T-helper 1 cell treated with Interleukin-12 subunit alpha and Interleukin-12 subunit beta and Interleukin-4 antibody, amounts not matched to agents 30 ng/mL and 1 ng/mL, for 36 hours (primary cell): ENCODE data around the gene HAGHL. TPM values are rescaled to one million over a fixed set of nuclear protein-coding genes. Genes with fewer than 3 reads are reported as not detected.

ENCODE experiments used
- intact Hi-C: fragments of 100-400 bp; cut with micrococcal nuclease; formaldehyde crosslinking; loops from one replicate; pipeline ENCODE4 v1.15.1; 2024
- total RNA-seq: library from RNA; stranded (reverse); gene quantifications from 2 replicates; pipeline ENCODE4 v1.2.3, GENCODE V29; 2022

The HAGHL gene, protein sequence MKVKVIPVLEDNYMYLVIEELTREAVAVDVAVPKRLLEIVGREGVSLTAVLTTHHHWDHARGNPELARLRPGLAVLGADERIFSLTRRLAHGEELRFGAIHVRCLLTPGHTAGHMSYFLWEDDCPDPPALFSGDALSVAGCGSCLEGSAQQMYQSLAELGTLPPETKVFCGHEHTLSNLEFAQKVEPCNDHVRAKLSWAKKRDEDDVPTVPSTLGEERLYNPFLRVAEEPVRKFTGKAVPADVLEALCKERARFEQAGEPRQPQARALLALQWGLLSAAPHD
- total RNA-seq, result 5.1 and 6.1 TPM in 2 replicates

DNA sequence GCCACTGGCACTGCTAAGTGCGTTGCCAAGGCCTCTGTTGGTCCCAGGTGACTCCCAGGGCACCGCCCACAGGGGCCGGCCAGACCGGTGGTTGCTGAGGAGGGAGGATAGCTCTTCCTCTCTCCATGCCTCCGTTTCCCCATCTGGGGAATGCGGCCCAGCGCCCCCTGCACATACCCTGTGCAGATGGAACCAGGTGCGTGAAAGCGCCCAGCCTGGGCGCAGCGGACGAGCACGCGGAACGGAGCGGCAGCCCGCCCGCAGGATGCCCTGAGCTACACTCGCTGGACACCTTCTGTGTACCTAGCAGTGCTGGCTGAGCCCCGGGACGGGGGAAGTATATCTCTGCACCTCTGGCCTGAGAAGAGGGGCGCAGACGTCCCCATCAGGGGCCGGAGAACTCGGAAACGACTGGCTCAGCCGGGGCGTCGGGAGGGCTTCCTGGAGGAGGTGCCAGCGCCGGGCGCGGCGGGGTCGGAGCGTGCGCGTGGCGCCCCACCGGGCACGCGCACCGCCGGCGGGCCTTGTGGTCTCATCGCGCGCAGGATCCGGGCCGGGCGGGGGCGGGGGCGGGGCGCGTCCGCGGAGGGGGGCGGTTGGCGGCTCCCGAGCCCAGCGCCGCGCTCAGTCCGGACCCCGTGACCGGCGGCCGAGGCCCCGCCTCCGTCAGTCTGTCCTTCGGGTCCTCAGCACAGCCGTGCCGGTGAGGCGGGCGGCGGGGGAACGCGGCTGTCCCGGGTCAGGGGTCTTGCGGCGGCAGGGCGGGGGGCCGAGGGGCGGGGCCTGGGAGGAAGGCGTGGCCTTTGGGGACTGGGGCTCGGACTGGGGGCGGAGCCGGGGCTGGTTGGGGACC, at the start of gene HAGHL, which contains the start of gene CCDC78:
Gene HAGHL (plus strand): TSS at position 669 of the 853 bp plus-strand sequence. CDS start 404 bp downstream, outside the sequence.
Gene CCDC78 (minus strand): TSS at position 6 of the 853 bp plus-strand sequence. CDS start 76 bp downstream, outside the sequence.
- intact Hi-C loops, result loop anchor here (5.0 kb wide), 1 partner anchor 44 kb away; the partner anchor contains the start of genes JMJD8 and STUB1

DNA sequence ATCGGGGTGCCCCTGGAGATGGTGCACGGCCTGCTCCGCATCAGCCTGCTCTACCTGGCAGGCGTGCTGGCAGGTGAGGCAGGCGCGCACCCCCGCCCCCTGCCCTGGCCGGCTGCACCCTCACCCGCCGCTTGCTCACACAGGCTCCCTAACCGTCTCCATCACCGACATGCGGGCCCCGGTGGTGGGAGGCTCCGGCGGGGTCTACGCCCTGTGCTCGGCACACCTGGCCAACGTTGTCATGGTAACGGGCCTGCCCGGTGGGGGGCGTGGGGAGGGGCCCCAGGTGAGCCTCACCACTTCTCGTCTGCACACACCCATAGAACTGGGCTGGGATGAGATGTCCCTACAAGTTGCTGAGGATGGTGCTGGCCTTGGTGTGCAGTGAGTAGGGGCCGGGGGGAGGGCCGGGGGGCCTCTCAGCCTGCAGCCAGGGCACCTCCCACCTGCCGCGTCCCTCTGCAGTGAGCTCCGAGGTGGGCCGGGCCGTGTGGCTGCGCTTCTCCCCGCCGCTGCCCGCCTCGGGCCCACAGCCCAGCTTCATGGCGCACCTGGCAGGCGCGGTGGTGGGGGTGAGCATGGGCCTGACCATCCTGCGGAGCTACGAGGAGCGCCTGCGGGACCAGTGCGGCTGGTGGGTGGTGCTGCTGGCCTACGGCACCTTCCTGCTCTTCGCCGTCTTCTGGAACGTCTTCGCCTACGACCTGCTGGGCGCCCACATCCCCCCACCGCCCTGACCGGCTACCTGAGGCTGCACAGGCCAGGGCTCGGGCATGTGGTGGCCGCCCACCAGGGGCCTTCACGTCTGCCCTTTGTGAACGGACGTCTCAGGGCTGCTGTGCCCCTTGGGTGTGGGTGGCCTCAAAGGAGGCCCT, 49.4 kb upstream of the HAGHL start:
- intact Hi-C loops, result no loop called here

DNA sequence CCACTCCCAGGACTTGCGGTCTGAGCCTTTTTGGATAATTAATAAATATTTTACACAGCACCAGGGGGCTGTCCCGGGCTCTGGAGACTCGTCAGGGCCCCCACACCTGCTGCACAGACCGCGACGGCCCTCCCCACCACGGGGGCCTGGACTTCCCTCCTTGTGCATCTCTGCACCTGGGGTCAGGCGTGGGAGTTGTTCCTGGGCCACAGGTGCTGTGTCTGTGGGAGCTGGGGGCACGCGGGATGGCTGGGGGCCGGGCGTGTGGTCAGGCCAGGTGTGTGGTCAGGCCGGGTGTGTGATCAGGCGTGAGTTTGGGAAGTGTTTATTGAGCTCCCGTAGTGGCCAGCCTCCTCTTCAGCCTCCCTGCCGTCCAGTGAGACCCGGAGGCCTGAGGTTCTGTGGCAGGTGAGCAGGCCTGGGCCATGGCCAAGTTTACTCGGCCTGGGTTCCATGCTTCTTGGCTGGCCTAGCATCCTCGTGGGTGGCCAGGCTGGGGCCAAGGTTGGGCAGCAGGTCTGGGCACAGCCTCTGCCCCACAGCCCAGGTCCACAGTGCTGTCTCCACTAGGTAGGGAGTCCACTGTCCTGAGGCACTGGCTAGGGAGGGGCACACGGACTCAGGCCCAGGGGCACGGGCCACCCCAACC, 48.6 kb upstream of the HAGHL start:
- intact Hi-C loops, result no loop called here

DNA sequence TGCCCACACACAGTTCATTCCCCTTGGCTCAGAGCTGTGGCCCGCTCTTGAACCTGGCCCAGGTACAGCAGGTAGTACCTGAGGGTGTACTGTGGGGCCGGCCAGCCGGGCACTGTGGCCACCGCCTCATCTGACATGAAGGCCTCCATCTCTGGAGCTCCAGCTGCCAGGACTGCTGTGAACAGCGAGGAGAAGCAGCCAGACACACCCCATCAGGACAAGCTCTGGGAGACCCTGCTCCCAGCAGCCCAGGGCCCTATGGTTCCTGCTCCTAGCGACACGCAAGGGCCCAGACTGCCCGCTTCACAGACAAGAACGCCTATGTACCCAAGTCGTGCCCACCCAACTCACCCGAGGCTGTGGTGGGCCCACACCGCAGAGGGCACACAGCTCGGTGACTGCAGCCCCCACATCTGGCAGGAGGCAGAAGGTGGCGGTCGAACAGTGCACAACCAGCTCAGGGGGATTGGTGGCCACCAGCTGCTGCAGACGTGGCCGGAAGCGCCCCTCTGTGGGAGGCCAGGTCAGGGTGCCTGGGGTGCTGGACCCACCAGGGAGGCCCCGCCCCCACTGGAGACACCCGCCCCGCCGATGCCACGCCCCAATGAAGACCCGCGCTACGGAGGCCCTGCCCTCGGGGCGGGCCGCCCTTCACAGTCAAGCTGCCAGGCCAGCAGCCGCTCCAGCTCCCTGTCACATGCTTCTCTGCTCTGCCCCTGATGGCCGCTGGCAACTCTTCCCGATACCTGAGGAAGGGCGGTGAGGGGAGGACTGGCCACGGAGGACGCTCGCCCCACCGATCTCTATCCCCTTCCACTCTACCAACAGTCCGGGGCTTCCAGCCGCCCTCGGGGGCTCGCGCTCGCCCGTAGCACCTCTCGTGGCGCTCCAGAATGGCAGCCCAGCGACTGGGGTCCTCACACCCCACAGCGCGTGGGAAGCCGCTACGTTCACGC, 47.8 kb upstream of the HAGHL start:
- intact Hi-C loops, result loop anchor here (1.0 kb wide), 4 partner anchors 11 to 43 kb away; partner anchors contain the start of genes METTL26, RHOT2 and WDR90

DNA sequence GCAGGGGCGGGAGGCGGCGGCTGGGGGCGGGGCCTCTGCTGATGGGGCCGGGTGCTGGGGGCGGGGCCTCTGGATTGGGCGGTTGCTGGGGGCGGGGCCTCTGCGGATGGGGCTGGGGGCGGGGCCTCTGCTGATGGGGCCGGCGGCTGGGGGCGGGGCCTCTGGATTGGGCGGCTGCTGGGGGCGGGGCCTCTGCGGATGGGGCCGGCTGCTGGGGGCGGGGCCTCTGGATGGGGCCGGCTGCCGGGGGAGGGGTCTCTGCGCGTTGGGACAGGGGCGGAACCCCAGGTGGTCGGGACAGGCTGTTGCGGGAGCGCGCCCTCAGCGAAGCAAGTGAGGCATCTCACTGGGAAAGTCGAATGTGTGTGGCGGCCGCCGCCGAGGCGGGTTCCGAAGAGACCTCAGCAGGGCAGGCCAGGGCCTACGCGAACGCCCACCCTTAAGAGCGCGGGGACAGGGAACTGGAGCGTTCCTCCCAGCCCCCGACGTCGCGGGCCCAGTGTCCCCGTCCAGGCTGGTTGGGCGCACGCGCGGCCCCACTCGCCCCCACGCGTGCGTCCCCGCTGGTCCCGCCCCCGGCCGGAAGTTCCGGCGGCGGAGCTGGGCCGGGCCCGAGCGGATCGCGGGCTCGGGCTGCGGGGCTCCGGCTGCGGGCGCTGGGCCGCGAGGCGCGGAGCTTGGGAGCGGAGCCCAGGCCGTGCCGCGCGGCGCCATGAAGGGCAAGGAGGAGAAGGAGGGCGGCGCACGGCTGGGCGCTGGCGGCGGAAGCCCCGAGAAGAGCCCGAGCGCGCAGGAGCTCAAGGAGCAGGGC, 46.9 kb upstream of the HAGHL start, which contains the start of gene STUB1:
Gene STUB1 (plus strand): TSS at position 597 of the 811 bp plus-strand sequence. CDS start 116 bp downstream, at position 713.
- intact Hi-C loops, result loop anchor here (1.0 to 5.0 kb wide), 6 partner anchors 12 to 153 kb away; partner anchors contain the start of genes CAPN15, CCDC78, HAGHL and METTL26

DNA sequence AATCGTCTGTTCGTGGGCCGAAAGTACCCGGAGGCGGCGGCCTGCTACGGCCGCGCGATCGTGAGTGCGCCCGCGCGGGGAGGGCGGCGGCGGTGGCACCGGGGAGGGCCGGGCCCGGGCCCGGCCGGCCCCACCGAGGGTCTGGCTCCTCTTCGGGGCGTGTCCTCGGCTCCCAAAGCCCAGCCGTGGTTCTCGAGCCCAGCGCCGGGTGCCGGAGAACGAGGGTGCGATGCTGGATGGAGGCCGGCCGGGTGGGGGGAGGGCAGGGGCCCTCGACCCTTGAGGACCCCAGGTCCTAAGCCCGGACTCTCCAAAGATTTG, 46.3 kb upstream of the HAGHL start:
- intact Hi-C loops, result loop anchor here (1.0 to 5.0 kb wide), 2 partner anchors 47 to 153 kb away; partner anchors contain the start of genes CAPN15, CCDC78 and HAGHL

DNA sequence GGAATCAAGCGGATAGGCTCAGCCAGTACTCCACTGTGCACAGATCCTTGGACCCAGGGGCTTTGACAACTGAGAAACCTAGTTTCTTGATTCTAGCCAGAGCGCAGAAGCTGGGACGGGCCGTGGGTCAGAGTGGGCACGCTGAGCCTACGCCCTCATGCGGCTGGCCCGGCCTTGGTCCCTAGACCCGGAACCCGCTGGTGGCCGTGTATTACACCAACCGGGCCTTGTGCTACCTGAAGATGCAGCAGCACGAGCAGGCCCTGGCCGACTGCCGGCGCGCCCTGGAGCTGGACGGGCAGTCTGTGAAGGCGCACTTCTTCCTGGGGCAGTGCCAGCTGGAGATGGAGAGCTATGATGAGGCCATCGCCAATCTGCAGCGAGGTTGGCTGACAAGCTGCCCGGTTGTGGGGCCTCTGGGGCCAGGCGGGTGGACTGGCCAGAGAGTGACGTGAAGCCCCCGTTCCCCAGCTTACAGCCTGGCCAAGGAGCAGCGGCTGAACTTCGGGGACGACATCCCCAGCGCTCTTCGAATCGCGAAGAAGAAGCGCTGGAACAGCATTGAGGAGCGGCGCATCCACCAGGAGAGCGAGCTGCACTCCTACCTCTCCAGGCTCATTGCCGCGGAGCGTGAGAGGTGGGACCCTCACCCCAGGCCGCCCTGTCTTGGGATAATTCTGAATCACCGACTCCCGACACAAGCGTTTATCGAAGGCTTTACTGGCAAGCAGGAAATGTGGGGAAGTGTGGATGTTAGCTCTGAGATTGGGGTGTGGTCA, 45.8 kb upstream of the HAGHL start:
- intact Hi-C loops, result loop anchor here (1.0 to 5.0 kb wide), 2 partner anchors 46 to 154 kb away; partner anchors contain the start of genes CAPN15, CCDC78 and HAGHL

DNA sequence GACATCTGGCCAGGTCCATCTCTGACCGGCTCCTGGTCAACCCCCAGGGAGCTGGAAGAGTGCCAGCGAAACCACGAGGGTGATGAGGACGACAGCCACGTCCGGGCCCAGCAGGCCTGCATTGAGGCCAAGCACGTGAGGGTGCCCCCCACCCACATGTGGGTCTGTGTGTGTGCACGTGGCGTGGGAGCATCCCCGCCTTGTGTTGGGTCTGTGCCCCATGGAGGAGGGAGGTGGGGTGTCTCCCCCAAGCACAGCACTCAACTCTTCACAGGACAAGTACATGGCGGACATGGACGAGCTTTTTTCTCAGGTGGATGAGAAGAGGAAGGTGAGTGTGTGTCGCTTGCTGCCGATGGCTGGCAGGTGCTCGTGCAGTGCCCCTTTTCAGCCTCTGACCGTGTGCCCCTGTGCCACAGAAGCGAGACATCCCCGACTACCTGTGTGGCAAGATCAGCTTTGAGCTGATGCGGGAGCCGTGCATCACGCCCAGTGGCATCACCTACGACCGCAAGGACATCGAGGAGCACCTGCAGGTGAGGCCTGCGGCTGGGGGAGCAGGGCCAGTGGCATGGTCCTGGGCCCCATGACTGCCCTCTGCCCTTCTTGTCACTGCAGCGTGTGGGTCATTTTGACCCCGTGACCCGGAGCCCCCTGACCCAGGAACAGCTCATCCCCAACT, 45.0 kb upstream of the HAGHL start:
- intact Hi-C loops, result loop anchor here (5.0 kb wide), 1 partner anchor 45 kb away; the partner anchor contains the start of genes CCDC78 and HAGHL

DNA sequence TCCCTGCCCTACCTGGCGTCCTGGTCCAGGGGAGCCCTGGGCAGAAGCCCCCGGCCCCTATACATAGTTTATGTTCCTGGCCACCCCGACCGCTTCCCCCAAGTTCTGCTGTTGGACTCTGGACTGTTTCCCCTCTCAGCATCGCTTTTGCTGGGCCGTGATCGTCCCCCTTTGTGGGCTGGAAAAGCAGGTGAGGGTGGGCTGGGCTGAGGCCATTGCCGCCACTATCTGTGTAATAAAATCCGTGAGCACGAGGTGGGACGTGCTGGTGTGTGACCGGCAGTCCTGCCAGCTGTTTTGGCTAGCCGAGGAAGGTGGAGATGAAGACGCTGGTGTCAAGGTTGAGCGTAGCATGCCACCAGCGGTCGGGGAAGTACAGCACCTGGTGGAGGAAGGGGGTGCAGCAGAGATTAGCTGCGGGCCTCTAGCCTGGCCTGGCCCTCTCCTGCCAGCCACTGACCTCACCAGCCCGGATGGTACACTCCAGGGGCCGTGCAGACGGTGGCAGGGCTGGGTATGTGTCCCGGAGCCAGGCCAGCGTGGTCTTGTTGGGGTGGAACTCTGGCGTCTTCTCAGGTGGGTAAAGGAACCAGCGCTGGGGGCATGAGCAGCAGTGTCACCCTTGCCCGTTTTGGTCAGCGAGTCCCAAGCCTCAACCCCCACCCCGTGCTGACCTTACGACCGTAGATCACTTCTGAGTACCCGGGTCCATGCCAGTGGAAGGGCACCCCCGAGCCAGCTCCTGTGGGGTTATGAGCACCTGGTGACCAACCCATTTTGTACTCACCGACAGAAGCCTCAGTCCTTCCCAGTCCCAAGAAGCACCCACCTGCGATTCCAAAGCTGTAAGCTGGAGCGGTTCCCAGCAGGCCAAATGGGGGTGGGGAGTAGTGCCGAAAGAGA, 44.2 kb upstream of the HAGHL start:
- intact Hi-C loops, result loop anchor here (5.0 kb wide), 1 partner anchor 45 kb away; the partner anchor contains the start of genes CCDC78 and HAGHL

DNA sequence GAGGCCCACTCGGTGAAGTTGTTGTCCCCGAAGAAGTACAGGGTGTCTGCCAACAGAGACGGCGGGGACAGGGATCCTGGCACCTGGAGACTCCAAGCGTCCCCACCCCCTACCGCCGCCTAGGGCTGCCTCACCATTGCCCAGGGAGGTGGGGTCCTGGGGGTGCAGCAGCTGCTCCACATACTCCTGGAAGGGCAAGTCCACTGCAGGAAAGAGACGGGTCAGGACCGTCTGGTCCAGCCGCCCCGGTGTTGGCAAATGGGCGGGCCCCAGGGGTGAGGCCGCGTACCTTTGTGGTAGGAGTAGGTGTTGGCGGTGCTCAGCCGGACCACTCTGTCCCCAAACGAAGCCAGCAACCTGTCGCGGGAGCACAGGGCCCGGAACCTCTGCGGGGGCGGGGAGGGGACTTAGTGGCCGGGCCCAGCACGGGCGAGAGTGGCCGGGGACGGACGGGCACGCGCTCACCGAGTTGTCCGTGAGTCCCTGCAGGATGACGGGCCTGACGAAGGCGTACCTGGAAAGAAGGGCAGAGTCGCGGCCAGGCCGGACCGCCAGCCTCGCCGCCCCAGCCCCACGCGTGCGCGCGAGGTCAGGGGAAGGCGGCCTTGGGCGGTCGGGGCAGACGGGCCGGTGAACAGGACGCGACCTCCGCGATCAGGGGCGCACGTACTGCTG, 43.4 kb upstream of the HAGHL start:
- intact Hi-C loops, result loop anchor here (1.0 to 5.0 kb wide), 7 partner anchors 12 to 331 kb away; partner anchors contain the start of genes AXIN1, CAPN15, CCDC78 and HAGHL

DNA sequence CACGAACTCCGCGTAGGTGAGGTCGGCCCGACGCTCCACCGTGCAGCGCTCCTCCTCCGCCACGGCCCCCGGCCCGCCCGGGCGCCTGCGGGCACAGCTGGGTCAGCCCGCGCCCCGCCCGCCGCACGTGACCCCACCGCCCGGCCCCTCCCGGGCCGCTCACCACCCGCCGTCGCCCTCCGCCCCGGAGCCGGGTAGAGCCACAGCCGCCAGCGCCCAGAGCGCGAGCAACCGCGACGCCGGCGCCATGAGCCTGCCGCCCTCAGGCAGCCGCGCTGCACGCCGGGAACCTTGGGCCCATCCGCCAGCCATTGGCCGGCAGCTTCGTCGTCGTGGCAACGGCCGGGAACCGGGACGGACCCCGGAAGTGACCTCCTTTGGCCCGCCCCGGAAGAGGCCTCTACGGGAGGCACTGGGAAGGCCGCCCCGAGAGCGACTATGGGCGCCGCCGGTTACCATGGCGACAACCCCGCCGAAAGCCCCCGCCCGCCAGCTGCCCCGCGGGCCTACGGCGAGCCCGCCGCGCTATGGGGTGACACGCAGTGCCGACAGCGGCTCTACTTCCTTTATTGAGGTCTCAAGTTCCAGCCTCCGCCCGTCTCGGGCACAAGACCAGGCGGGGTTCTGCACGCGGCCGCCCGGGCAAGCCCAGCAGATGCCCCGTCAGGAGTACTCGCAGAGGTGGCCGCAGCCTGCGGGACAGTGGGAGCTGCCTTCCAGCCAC, 42.7 kb upstream of the HAGHL start, which contains the start of gene JMJD8:
Gene JMJD8 (minus strand): TSS at position 264 of the 724 bp plus-strand sequence. CDS start 15 bp downstream, at position 249.
- intact Hi-C loops, result loop anchor here (1.0 to 5.0 kb wide), 7 partner anchors 11 to 332 kb away; partner anchors contain the start of genes AXIN1, CAPN15, CCDC78 and HAGHL

DNA sequence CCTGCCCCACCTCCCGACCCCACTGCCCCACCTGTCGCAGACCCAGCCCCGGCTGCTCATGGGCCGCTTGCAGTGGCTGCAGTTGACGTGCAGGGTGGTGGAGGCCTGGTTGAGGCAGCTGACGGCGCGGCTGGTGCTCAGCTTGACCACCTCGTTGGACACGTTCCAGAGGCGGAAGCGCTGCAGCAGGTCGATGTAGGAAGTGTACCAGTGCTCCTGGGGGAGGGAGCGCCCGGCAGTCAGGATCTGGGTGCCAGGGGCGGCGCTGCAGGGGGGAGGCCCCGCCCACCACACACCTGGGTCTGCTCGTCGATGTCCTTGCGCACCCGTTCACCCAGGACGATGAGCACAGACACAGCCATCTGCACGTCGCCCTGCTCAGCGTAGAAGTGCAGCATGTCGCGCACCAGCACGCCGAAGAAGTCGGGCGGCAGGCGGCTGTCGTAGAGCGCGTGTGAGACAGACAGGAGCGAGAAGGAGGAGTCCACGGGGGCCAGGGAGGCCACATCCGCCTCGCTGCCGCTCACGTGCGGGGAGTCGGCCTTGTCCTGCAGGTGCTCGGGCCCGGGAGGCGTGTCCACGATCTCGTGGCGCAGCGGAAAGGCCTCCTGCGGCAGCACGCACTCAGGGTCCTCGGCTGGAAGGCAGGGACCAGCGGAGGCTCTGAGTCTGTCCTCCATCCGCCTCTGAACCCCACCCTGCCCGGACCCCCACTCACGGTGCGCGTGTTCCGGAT, 41.8 kb upstream of the HAGHL start:
- intact Hi-C loops, result loop anchor here (1.0 to 5.0 kb wide), 7 partner anchors 10 to 333 kb away; partner anchors contain the start of genes AXIN1, CAPN15, CCDC78 and HAGHL

DNA sequence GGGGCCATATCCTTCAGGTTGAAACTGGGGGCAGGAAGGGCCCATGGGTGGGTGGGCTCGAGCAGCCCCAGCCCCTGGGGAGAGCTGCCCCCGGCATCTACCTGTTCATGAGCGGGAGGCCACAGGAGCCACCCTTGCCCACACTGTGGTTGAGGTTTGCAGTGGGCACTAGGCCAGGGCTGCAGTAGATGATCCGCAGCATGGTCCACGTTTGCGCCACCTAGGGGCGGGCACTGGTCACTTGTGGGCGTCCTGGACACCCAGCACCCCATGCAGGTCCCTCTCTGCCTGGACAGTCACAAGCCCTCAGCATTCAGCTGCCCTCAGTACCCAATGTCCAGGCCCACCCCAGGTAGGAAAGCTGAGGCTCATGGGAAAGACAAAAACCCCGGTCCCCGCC, 40.9 kb upstream of the HAGHL start:
- intact Hi-C loops, result loop anchor here (2.0 kb wide), 1 partner anchor 97 kb away; no protein-coding TSS in a partner anchor
